Fibroblast of skin of right quadriceps (primary cell): ENCODE data around the gene LDB3.

Experiments used
- DNase-seq: peaks from one replicate; pipeline ENCODE4 v3.0.0-alpha.2; 2013

Gene LDB3

DNA sequence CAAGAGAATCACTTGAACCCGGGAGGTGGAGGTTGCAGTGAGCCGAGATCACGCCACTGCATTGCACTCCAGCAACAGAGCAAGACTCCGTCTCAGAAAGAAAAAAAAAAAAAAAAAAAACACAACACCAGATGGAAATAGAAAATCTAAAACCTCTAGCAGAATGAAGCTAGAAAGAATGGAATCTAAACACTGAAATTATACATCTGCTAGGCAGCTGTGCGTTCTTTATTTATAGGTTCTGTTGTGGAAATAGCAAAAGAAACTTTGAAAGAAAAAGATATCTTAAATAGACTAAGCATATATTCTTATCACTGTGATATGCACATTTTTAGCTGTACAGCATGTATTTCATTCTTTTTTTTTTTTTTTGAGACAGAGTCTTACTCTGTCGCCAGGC lies 105.2 kb downstream of the LDB3 start:
- DNase-seq, result peak; percentile 28

DNA sequence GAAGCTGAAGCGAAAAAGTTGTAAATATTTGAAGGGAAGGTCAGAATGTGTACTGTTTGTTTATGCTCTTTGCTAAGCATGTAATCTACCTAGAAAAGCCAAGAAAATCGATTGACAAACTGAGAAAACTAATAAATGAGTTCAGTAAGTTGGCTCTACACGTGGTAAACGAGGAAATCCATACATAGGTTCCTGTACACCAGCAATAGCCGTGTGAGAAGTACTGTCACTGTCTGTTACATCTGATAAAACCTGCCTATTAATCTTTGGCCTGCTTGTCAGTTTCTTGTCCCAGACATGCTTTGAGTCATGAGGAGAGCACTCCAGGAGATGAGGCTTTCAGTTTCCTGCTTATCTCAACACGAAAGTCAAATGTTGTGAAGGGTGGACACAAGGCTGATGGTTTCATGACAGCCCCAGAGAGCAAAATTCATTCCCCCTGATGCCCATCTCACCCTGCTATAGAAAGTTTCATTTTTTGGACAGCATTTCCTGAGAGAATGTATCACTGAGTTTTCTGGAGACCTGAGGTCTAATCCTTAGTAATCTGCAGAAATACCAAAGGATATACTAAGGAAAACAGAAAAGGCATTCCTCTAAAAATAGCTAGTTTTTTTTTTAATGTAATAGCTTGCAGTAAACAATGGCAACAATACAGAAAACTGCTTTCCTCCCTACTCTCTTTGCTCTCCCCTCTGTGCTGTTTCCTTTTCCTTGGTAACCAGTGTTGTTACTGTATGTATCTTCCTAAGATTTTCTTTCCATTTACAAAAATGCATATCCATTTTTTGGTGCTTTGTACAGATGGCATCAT lies 107.0 kb downstream of the LDB3 start:
- DNase-seq, result peak; percentile 31

DNA sequence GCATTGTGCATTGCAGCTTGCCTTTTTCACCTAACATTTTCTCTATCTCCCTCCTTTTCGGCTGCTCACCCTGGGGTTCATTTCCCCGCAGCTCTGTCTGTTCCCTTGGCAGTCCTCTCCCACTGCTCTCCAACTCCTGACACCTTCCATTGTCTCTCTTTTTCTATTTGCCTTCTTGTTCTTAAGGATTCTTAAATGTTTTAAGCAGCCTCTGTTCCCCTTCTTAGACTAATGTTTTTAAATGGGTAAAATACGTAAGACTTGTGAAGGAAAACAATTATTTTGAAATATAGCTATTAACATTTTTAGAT lies 107.5 kb downstream of the LDB3 start:
- DNase-seq, result no peak

DNA sequence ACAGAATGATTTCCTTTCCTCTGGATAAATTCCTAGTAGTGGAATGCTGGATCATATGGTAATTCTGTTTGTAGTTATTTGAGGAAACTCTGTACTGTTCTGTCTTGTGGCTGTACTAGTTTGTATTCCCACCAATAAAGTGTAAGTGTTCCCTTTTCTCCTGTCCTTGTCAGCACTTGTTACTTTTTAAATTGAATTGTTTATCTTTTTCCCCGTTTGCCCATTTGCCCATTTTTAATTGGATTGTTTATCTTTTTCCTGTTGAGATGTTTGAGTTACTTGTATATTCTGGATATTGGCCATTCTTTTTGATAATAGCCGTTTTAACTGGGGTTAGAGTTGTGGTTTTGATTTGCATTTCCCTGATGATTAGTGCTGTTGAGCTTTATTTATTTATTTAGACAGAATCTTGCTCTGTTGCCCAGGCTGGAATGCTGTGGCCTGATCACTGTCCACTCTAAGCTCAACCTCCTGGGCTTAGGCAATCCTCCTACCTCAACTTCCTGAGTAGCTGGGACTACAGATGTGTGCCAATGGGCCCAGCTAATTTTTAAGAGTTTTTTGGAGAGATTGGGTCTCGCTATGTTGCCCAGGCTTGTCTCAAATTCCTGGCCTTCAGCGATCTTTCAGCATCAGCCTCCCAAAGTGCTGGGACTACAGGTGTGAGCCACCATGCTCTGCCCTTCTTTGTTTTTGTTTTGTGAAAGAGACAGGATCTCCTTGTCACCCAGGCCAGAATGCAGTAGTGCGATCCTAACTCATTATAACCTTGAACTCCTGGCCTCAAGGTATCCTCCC lies 111.1 kb downstream of the LDB3 start:
- DNase-seq, result peak; percentile 14

DNA sequence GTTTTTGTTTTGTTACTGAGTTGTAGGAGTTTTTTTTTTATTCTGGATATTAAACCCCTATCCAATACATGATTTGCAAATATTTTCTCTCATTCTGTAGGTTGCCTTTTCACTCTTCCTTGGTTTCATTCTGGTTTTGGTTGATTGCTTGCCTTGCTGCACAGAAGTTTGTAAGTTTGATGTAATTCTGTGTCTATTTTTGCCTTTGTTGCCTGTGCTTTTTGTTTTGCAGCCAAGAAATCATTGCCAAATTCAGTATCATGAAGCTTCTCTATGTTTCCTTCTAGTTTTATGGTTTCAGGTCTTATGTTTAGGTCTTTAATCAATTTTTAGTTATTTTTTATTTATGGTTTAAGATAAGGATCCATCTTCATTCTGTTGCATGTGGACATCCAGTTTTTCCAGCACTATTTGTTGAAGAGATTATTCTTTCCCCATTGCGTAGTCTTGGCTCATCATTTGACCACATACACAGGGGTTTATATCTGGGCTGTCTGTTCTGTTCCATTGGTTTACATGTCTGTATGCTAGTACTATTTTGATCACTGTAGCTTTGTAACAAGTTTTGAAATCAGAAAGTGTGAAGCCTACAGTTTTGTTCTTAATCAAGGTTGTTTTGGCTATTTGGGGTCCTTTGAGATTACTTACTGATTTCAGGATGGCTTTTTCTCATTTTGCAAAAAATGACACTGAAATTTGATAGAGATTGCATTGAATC lies 114.5 kb downstream of the LDB3 start:
- no peak for DNase-seq

DNA sequence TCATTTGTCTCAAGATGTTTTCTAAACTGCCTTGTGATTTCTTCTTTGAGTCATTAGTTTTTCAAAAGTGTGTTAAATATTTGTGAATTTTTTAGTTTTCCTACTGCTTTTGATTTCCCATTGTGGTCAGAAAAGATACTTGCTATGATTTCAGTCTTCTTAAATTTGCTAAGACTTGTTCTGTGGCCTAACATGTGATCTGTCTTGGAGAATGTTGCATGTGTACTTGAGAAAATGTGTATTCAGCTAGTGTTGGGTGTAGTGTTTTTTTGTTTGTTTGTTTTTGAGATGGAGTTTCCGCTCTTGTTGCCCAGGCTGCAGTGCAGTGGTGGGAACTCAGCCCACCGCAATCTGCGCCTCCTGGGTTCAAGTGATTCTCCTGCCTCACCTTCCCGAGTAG lies 116.7 kb downstream of the LDB3 start:
- DNase-seq, result no peak
